Esophagus muscularis mucosa (tissue), 4 donors: Measurements from ENCODE around the gene GPC5. TPM values are rescaled to one million over a fixed set of nuclear protein-coding genes. Genes with fewer than 3 reads are reported as not detected.

Source experiments
- DNase-seq: peaks from one replicate; pipeline ENCODE4 v3.0.0-alpha.2; 2017; ENCODE audit errors: extremely low spot score
- H3K27ac ChIP-seq, 4 donors: fragments of 200-600 bp; sonication (generic); replicated peaks in 1 of 4; 1 replicate in 3 of 4; 2 replicates in 1 of 4; pipeline ENCODE4 v1.5.1; 2016 to 2019; ENCODE audit warnings: mild to moderate bottlenecking in 1 of 4
- H3K27me3 ChIP-seq, 4 donors: fragments of 200-600 bp; sonication (generic); one replicate each; pipeline versions ENCODE4 v1.5.1 to v1.6.0; 2016 to 2019
- H3K36me3 ChIP-seq, 4 donors: fragments of 200-600 bp; sonication (generic); one replicate each; pipeline ENCODE4 v1.5.1; 2016 to 2019
- H3K4me1 ChIP-seq, 4 donors: fragments of 200-600 bp; sonication (generic); one replicate each; pipeline ENCODE4 v1.5.1; 2016 to 2019
- H3K4me3 ChIP-seq, 4 donors: fragments of 200-600 bp; sonication (generic); 1 replicate in 2 of 4; 2 replicates in 2 of 4; pipeline ENCODE4 v1.5.1; 2016 to 2019; ENCODE audit warnings: mild to moderate bottlenecking in 4 of 4, moderate library complexity in 1 of 4
- H3K9me3 ChIP-seq, 4 donors: fragments of 200-600 bp; sonication (generic); 1 replicate in 3 of 4; 2 replicates in 1 of 4; pipeline ENCODE4 v1.5.1; 2016 to 2019
- EP300 ChIP-seq: sonication (generic); formaldehyde crosslinking; IDR thresholded peaks from one replicate; pipeline ENCODE4 v1.6.1; 2017; ENCODE audit warnings: antibody characterized with exemption
- POLR2A ChIP-seq: fragments of 450-650 bp; IDR thresholded peaks from one replicate; pipeline ENCODE4 v1.6.1; 2017; ENCODE audit warnings: antibody characterized with exemption, moderate library complexity, mild to moderate bottlenecking, low read depth
- POLR2AphosphoS5 ChIP-seq, 2 donors: sonication (generic); formaldehyde crosslinking; IDR thresholded peaks; one replicate each; pipeline ENCODE4 v1.6.1; 2017; ENCODE audit warnings: antibody characterized with exemption in 2 of 2
- WGBS: methylation state at CpG from one replicate; pipeline ENCODE4 v1.1.5; 2018; 5-methylcytosine and 5-hydroxymethylcytosine counted together
- intact Hi-C: fragments of 100-400 bp; cut with DNase I; formaldehyde crosslinking; loops from one replicate; pipeline ENCODE4 v1.15.1; 2023
- total RNA-seq, 4 donors: library from RNA; depleted of rRNA; stranded (reverse); fragments of >200 nt; gene quantifications; one replicate each; pipeline versions ENCODE4 v1.1.0 to v1.2.1, GENCODE V29; 2016
- TF ChIP-seq, protein P1 (sequence below), 3 experiments: fragments of 200-600 bp in 2 of 3; fragments of 450-650 bp in 1 of 3; sonication (generic) in 2 of 3; IDR thresholded peaks; one replicate each; pipeline ENCODE4 v1.5.1; 2017 to 2019; ENCODE audit warnings: antibody characterized with exemption in 3 of 3, mild to moderate bottlenecking in 2 of 3, moderate library complexity in 1 of 3

Gene GPC5
- total RNA-seq, 4 donors from 2014 or later, result 0.13 to 0.42 (median 0.33) TPM; not detected in 1

DNA sequence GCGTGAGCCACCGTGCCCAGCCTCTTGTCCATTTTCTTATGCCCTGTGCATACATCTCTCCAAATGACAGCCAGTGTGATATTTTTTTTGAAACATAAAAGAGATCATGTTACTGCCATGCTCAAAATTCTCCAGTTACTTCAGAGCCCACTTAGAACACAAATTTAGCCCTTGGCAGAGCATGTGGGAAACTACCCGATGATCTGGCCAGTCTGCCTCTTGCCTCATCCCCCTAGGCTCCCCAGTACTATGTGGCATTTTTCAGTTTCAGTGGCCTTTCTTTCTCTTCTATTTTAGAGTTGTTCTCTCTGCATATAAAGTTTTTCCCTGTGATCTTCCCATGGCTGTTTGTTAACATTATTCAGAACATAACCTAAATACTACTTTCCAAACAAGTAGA, 323.0 kb downstream of the GPC5 start:
- Histone ChIP-seq H3K27me3 (no peaks in the 10 kb centered on the region), H3K4me3 (no peak overlapping the region), H3K27ac (no peak overlapping the region), H3K4me1 (no peaks in the 10 kb centered on the region), H3K36me3 (no peaks in the 10 kb centered on the region), H3K9me3 (no peaks in the 10 kb centered on the region)
- intact Hi-C loops, result loop anchor here (10.0 kb wide), 1 partner anchor 587 kb away; no protein-coding TSS in a partner anchor
- no peak for DNase-seq
- TF ChIP-seq EP300, result no peak
- TF ChIP-seq POLR2AphosphoS5 (IDR thresholded peaks at IDR 0.05), result no peak
- TF ChIP-seq, protein P1, sequence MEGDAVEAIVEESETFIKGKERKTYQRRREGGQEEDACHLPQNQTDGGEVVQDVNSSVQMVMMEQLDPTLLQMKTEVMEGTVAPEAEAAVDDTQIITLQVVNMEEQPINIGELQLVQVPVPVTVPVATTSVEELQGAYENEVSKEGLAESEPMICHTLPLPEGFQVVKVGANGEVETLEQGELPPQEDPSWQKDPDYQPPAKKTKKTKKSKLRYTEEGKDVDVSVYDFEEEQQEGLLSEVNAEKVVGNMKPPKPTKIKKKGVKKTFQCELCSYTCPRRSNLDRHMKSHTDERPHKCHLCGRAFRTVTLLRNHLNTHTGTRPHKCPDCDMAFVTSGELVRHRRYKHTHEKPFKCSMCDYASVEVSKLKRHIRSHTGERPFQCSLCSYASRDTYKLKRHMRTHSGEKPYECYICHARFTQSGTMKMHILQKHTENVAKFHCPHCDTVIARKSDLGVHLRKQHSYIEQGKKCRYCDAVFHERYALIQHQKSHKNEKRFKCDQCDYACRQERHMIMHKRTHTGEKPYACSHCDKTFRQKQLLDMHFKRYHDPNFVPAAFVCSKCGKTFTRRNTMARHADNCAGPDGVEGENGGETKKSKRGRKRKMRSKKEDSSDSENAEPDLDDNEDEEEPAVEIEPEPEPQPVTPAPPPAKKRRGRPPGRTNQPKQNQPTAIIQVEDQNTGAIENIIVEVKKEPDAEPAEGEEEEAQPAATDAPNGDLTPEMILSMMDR (IDR thresholded peaks at IDR 0.05), result no peak
- TF ChIP-seq POLR2A, result no peak
- WGBS, result 77% methylated on average over 3 of the region's 3 CpGs

DNA sequence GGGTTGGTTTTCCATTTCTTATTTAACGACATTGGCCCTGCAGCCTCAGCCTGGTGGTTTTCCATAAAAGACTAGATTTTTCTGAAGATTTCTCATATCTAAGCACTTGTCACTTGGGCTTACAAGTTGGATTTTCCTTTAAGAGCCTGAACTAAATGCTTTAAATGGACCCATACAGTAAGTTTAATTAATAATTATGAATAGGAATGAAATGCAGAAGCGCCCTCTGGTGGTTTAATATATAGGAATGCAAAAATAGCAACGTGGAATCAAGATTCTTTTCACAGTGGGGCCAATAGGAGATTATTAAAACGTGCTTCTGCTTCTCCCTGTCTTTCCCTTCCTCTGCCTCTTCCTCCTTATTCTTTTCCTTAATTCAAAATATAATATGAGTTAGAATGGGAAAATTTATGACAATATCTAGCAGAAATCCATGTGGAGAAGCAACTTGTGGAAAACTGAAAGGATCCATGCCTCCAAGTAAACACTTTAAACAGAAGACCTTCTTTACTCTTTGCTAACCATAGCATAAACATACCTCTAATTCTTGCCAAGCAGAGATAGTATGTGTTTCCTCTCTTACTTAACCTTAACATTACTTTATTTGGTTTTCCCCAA, 324.0 kb downstream of the GPC5 start:
- DNase-seq, result no peak
- WGBS, result 24% methylated on average over 4 of the region's 4 CpGs
- Histone ChIP-seq H3K27ac (no peak overlapping the region), H3K27me3 (no peaks in the 10 kb centered on the region), H3K4me3 (no peak overlapping the region), H3K9me3 (no peaks in the 10 kb centered on the region), H3K4me1 (no peaks in the 10 kb centered on the region), H3K36me3 (no peaks in the 10 kb centered on the region)
- TF ChIP-seq EP300 (no peak), POLR2AphosphoS5 (IDR thresholded peaks at IDR 0.05) (no peak), POLR2A (no peak)
- TF ChIP-seq, protein P1 (IDR thresholded peaks at IDR 0.05), result peak in 2 of 3 experiments; percentile 51 to 62
- intact Hi-C loops, result loop anchor here (10.0 kb wide), 1 partner anchor 588 kb away; no protein-coding TSS in a partner anchor

DNA sequence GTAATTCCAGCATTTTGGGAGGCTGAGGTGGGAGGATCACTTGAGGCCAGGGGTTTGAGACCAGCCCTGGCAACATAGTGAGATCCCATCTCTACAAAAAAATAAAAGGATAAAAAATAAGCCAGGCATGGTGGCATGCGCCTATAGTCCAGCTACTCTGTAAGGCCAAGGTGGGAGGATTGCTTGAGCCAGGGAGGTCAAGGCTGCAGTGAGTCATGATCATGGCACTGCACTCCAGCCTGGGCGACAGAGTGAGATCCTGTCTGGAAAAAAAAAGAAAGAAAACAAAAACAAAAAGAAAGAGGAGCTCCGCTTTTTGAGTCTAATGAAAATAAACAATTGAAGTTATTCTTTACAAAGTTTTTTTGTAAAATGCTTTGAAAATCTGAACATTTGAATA, 326.2 kb downstream of the GPC5 start:
- Histone ChIP-seq H3K36me3 (no peaks in the 10 kb centered on the region), H3K4me1 (no peaks in the 10 kb centered on the region), H3K27me3 (no peaks in the 10 kb centered on the region), H3K27ac (no peak overlapping the region), H3K9me3 (no peaks in the 10 kb centered on the region), H3K4me3 (no peak overlapping the region)
- intact Hi-C loops, result loop anchor here (10.0 kb wide), 1 partner anchor 590 kb away; no protein-coding TSS in a partner anchor
- no peak for DNase-seq
- TF ChIP-seq, protein P1 (IDR thresholded peaks at IDR 0.05), result no peak
- no peak for TF ChIP-seq POLR2A
- 72% methylated on average over 3 of the region's 3 CpGs for WGBS

DNA sequence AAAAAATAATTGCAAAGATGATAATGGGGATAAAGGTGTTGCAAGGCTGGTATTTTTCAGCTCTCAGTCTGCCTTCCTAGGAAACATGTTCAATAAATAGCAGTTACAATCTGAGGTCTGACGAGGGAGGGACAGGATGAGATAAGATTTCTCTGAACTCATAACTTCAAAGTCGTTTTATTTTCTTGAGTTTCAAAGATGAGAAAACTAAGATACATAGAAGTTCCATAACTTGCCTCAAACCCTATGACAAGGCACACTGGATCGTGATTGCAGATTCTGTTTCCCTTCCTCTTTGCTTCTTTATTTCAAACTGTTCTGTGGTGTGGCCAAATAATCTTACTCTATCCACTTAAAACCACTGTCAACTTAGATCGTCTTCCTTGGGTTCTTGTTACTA, 327.2 kb downstream of the GPC5 start:
- no peaks in the 10 kb centered on the region for H3K27me3 ChIP-seq
- no peaks in the 10 kb centered on the region for H3K4me1 ChIP-seq
- intact Hi-C loops, result loop anchor here (10.0 kb wide), 1 partner anchor 591 kb away; no protein-coding TSS in a partner anchor
- no peak for DNase-seq
- H3K36me3 ChIP-seq, result no peaks in the 10 kb centered on the region
- no peak overlapping the region for H3K4me3 ChIP-seq
- TF ChIP-seq, protein P1 (IDR thresholded peaks at IDR 0.05), result no peak
- no peak for TF ChIP-seq POLR2AphosphoS5 (IDR thresholded peaks at IDR 0.05)
- no peak for TF ChIP-seq EP300
- no peak for TF ChIP-seq POLR2A
- WGBS, result 64% methylated on average over 4 of the region's 4 CpGs
- H3K9me3 ChIP-seq, result no peaks in the 10 kb centered on the region
- H3K27ac ChIP-seq, result no peak overlapping the region

DNA sequence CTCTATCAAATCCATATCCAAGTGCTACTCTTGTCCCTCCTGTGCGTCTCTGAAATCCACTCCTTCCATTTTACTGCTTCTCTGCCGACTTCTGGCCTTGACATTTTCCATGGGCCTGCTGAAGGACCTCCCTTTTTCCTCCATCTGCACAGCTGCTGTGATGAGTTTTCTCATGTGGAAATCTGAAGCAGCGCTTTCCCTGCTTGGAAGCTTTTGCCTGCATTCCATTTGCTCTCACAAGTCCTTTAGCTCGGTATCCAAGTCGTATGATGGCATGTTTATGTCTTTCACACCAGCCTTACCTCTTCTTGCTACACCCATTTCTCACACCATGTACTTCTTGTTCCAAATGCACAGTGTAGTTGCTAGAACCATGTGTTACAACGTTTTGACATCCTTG, 328.2 kb downstream of the GPC5 start:
- no peak overlapping the region for H3K4me3 ChIP-seq
- no peaks in the 10 kb centered on the region for H3K4me1 ChIP-seq
- no peaks in the 10 kb centered on the region for H3K27me3 ChIP-seq
- no peak for DNase-seq
- H3K27ac ChIP-seq, result no peak overlapping the region
- WGBS, result 69% methylated on average over 6 of the region's 6 CpGs
- no peaks in the 10 kb centered on the region for H3K9me3 ChIP-seq
- H3K36me3 ChIP-seq, result no peaks in the 10 kb centered on the region
- no peak for TF ChIP-seq EP300
- TF ChIP-seq, protein P1 (IDR thresholded peaks at IDR 0.05), result no peak
- TF ChIP-seq POLR2AphosphoS5 (IDR thresholded peaks at IDR 0.05), result no peak
- no peak for TF ChIP-seq POLR2A
- intact Hi-C loops, result loop anchor here (10.0 kb wide), 1 partner anchor 592 kb away; no protein-coding TSS in a partner anchor
